HG03469 (cell line): ENCODE measurements around the gene SCYL1.

Source experiments
- ATAC-seq: cut with Tn5 transposase; IDR thresholded peaks from one replicate; pipeline ENCODE4 v1.9.1; 2021; ENCODE audit warnings: mild to moderate bottlenecking, moderate library complexity, moderate number of reproducible peaks; ENCODE audit not compliant: unreplicated experiment

Gene SCYL1

DNA sequence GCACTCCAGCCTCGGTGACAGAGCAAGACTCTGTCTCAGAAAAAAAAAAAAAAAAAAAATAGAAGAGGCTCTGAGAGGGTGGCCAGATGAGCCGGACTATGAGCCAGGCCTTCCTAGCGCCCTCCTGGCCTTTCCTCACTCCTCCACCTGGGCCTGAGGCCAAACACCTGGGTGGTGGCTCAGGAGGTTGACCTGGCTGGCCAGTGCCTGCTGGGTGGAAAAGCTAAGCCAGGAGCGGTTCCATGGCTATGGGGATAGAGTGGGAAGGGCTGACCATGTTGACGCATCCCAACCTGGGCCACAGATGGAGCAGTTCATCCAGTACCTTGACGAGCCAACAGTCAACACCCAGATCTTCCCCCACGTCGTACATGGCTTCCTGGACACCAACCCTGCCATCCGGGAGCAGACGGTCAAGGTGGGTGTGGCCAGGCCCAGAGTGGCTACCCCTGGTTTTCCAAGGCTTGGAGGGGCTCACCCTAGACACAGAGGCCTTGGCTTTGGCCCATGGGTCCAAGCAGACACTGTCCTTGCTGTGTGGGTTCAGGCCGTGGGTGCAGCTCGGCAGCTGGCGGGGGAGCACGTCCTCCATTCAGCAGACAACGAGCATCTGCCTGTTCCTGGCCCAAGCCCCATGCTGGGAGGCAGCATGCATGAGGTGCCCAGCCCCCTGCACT lies 7.6 kb downstream of the SCYL1 start:
- no peak for ATAC-seq

GRCh38 chr11:65535102-65535501 lies 10.2 kb downstream of the SCYL1 start:
- no peak for ATAC-seq

DNA sequence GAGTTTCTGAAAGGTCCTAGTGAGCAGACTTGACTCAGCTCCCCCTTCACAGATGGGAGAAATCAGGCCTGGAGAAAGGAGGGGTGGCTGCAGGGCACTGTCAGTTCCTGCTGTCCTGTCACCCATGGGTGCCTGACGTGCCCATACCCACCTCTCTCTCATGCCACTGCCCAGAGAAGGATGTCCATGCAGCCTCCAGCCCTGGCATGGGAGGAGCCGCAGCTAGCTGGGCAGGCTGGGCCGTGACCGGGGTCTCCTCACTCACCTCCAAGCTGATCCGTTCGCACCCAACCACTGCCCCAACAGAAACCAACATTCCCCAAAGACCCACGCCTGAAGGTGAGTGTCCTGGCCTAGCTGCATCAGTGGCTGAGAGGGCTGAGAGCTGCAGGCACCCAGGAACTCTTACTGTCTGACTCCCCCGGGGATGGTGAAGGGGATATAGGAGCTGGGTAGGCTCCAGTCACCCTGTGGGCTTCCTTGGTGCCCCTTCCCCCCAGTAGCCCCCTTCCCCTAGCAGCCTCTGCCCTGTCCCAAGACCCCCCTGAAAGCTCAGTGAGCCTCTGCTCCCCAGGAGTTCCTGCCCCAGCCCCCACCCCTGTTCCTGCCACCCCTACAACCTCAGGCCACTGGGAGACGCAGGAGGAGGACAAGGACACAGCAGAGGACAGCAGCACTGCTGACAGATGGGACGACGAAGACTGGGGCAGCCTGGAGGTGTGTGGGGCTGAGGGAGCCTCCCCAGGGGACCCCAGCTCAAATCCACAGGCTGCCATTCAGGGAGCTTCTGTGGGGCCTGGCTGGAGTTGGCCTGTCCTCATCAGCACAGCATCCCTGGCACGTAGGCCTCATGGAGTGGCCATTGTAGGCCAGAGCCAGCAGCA lies 11.8 kb downstream of the SCYL1 start:
- ATAC-seq: no peak

- no peak for ATAC-seq
Observed at GRCh38 chr11:65537296-65537597, 12.4 kb downstream of the SCYL1 start.

DNA sequence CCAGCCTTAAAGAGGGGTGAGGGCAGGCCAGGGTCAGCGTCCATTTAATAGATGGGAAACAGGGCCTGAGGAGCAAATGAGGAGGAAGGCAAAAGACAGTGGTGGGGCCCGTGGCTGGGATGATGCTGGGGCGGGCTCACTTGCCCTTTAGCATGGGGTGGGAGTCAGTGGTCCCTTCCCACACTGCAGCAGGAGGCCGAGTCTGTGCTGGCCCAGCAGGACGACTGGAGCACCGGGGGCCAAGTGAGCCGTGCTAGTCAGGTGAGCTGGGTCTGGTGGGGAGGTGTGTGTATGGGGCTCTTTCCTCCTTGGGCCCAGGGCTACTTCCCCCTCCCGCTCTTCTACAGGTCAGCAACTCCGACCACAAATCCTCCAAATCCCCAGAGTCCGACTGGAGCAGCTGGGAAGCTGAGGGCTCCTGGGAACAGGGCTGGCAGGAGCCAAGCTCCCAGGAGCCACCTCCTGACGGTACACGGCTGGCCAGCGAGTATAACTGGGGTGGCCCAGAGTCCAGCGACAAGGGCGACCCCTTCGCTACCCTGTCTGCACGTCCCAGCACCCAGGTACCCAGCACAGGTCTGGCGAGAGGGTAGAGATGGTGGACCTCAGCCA lies 12.8 kb downstream of the SCYL1 start:
- ATAC-seq: no peak

- no peak for ATAC-seq
Observed at GRCh38 chr11:65538232-65538914, 13.5 kb downstream of the SCYL1 start.

DNA sequence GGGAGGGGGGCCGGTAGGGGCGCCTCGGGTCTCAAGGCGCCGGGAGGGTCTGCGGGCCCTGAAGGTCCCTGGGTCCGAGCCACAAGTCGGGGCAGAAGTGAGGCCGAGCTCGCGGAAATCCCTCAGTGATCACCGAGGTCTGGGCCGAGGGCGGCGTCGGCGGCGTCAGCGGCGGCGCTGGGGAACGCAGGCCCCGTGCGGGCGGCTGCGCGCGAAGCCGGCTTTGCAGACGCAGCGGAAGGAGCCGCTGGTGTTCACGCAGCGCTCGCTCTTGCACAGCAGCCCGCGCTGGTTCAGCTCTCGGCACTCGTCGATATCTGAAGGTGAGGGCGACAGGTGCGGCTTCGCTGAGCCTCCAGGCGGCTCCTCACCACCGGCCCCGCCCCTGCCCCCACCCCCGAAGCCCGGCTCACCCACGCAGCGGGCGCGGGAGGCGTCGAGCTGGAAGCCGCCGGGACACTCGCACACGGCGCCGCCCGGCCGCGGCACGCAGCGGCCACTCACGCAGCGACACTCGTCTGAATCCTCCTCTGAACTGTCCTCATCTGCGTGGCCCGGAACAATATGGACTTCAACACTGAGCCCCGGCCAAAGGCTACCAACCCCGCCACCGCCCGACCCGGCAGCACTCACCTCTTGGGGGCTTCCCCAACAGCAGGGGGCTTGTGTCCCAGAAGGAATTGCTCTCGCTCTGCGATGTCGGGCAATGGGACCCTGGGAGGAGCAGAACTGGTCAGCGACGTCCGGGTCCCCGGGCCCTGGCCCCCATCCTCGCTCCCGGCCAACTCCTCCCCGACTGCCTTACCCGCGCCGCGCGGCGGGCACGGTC lies 14.2 kb downstream of the SCYL1 start:
- ATAC-seq: no peak

- peak; percentile 19 for ATAC-seq
Observed at GRCh38 chr11:65539744-65540289, 14.9 kb downstream of the SCYL1 start.

- peak; percentile 27 for ATAC-seq
Observed at GRCh38 chr11:65540290-65541092, 15.6 kb downstream of the SCYL1 start.

- no peak for ATAC-seq
Observed at GRCh38 chr11:65541093-65541982, 16.5 kb downstream of the SCYL1 start.

DNA sequence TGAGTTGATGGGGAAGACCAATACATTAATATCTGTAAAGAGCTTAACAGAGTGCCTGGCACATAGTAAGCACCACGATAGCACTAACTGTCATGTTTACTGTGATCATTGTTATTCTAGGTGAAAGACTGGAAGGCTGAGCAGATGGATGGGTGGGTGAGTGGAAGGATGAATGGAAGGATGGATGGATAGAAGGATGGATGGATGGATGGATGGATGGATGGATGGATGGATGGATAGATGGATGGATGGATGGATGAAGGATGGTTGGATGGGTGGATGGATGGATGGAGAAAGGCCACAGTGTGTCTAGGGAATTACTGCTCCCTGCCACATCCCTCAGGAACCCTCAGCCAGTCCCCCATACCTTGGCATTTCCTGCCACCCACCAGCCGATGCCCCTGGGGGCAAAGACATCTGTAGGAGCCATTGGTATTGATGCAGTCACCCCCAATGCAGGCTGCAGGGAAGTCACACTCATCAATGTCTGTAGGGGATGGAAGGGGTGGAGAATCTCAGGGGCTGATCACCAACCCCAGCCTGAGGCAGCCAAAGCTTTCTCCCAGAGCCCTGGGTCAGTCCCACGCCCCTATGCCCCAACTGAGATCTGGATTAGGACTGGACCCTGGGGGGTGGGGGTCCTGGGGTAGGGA lies 18.0 kb downstream of the SCYL1 start:
- ATAC-seq: no peak

GRCh38 chr11:65545853-65546216 lies 21.0 kb downstream of the SCYL1 start:
- no peak for ATAC-seq

GRCh38 chr11:65546217-65546958 lies 21.5 kb downstream of the SCYL1 start:
- ATAC-seq: peak; percentile 51

DNA sequence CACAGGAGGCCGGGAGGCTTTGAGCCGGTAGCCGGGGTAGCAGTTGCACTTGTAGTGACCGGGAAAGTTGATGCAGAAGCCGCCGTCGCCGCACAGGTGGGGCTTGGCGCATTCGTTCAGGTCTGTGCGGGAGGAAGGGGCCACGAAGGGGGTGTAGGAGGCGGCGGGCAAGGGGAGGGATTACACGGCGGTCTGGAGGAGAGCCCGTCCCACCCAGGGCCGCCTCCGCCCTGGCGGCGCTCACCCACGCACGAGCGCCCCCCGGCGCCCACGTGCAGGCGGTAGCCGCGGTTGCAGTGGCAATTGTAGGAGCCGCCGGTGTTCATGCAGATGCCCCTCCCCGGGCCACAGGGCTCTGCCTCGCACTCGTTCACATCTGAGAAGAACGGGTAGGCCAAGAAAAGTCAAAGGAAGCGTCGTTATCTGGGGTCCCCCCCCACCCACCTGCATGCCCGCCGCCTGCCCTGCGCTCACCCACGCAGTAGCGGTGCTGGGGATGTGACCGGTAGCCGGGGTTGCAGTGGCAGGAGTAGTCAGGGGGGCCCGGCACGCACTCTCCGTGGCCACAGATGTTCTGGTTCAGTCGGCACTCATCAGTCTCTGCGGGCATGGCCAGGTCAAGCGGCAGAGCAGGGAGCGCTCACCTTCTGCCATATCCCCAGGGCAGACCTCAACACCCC lies 22.7 kb downstream of the SCYL1 start:
- no peak for ATAC-seq

DNA sequence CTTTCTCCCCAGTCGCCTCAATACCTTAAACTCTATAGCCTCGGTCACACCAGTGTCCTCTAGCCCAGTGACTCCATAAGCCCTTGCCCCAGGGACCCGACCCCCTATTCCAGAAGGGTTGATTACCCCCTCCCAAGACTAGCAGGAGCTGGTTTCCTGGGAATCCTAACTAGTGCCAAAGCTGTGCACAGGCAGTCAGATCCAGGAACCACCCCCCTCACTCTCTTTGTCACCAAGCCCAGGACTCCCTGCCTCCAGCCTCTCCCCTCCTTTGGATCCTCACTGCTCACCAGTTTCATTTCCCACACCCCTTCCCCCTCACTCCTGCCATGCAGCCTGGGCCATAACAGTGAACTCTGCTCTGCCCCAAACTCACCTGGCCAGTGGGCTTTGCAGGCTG lies 23.5 kb downstream of the SCYL1 start:
- no peak for ATAC-seq

GRCh38 chr11:65549096-65549495 lies 24.2 kb downstream of the SCYL1 start:
- ATAC-seq: no peak
